Astrocyte (in vitro differentiated cells and primary cell): Measurements from ENCODE around the gene KIF3C. TPM values are rescaled to one million over a fixed set of nuclear protein-coding genes. Genes with fewer than 3 reads are reported as not detected.
"Not testable (repeated sequence)": the region's sequence is repeated elsewhere in the genome, so short reads cannot be mapped to it uniquely, and the experiment has no call there.

Experiments
- DNase-seq: peaks from one replicate; pipeline ENCODE4 v3.0.0-alpha.2; 2010; ENCODE audit warnings: low read depth
- FAIRE-seq: peaks from 2 replicates; lab custom pipeline; 2011; peaks lifted over from hg19 to GRCh38; lab: Jason Lieb, UNC
- H2AFZ ChIP-seq: 2 replicates; pipeline ENCODE4 v1.6.0; 2012; ENCODE audit warnings: low read depth, low read length, inconsistent platforms
- H3K27ac ChIP-seq: 2 replicates; pipeline ENCODE4 v1.5.1; 2011; ENCODE audit warnings: low read depth, low read length, inconsistent platforms
- H3K27me3 ChIP-seq: 2 replicates; pipeline ENCODE4 v1.6.0; 2011; ENCODE audit warnings: low read length, inconsistent platforms; ENCODE audit not compliant: insufficient read depth
- H3K36me3 ChIP-seq: 2 replicates; pipeline ENCODE4 v1.5.1; 2011; ENCODE audit warnings: low read length, inconsistent platforms; ENCODE audit not compliant: insufficient read depth
- H3K4me1 ChIP-seq: 2 replicates; pipeline ENCODE4 v1.5.1; 2011; ENCODE audit warnings: low read length, inconsistent platforms; ENCODE audit not compliant: insufficient read depth
- H3K4me2 ChIP-seq: 2 replicates; pipeline ENCODE4 v1.6.0; 2012; ENCODE audit warnings: low read length, inconsistent platforms
- H3K4me3 ChIP-seq: 2 replicates; pipeline ENCODE4 v1.5.1; 2011; ENCODE audit warnings: low read depth, mild to moderate bottlenecking, low read length, inconsistent platforms; ENCODE audit not compliant: insufficient read depth
- H3K79me2 ChIP-seq: 2 replicates; pipeline ENCODE4 v1.6.0; 2012; ENCODE audit warnings: mild to moderate bottlenecking, low read length, inconsistent platforms; ENCODE audit not compliant: insufficient read depth
- H3K9ac ChIP-seq: 2 replicates; pipeline ENCODE4 v1.6.0; 2012; ENCODE audit warnings: mild to moderate bottlenecking, low read length, inconsistent platforms
- H3K9me3 ChIP-seq: 2 replicates; pipeline ENCODE4 v1.5.1; 2012; ENCODE audit warnings: low read depth, mild to moderate bottlenecking, low read length, inconsistent platforms; ENCODE audit not compliant: insufficient read depth
- H4K20me1 ChIP-seq: 2 replicates; pipeline ENCODE4 v1.6.0; 2012; ENCODE audit warnings: low read length, inconsistent platforms; ENCODE audit not compliant: insufficient read depth
- H3K27ac Mint-ChIP-seq: one replicate; pipeline ENCODE4 v1.8.0; 2021; ENCODE audit warnings: mild to moderate bottlenecking, mixed read lengths; ENCODE audit not compliant: unreplicated experiment
- H3K27me3 Mint-ChIP-seq: one replicate; pipeline ENCODE4 v1.8.0; 2021; ENCODE audit warnings: low read depth, mixed read lengths; ENCODE audit not compliant: unreplicated experiment
- H3K36me3 Mint-ChIP-seq: one replicate; pipeline ENCODE4 v1.8.0; 2021; ENCODE audit warnings: low read depth, mixed read lengths; ENCODE audit not compliant: unreplicated experiment
- H3K4me1 Mint-ChIP-seq: one replicate; pipeline ENCODE4 v1.8.0; 2021; ENCODE audit warnings: low read depth, mixed read lengths; ENCODE audit not compliant: unreplicated experiment
- H3K4me3 Mint-ChIP-seq: one replicate; pipeline ENCODE4 v1.8.0; 2021; ENCODE audit warnings: mild to moderate bottlenecking, moderate library complexity, mixed read lengths; ENCODE audit not compliant: unreplicated experiment
- H3K9me3 Mint-ChIP-seq: one replicate; pipeline ENCODE4 v1.8.0; 2021; ENCODE audit warnings: mild to moderate bottlenecking, mixed read lengths; ENCODE audit not compliant: unreplicated experiment
- CTCF ChIP-seq: IDR thresholded peaks from 2 replicates; pipeline ENCODE4 v1.5.1; 2011; ENCODE audit warnings: low read depth, mild to moderate bottlenecking, inconsistent platforms, low read length, moderate library complexity; ENCODE audit not compliant: insufficient read depth
- EZH2 ChIP-seq: IDR thresholded peaks from 2 replicates; pipeline ENCODE4 v1.6.1; 2012; ENCODE audit warnings: mild to moderate bottlenecking, low read length, inconsistent platforms; ENCODE audit not compliant: insufficient read depth
- total RNA-seq: library from RNA; stranded (reverse); gene quantifications from 2 replicates; pipeline ENCODE4 v1.2.1, GENCODE V29; 2021

The KIF3C gene
- total RNA-seq, 1 donor from 2014 or later: 38.7 TPM

GRCh38 chr2:26017464-26018183 is 35.3 kb upstream of the KIF3C start:
- H3K4me3 Mint-ChIP-seq: peak overlapping the region; percentile 6
- DNase-seq: no peak
- Histone ChIP-seq H3K27ac (peak overlapping the region; percentile 37), H3K36me3 (no peaks in the 10 kb centered on the region), H3K9ac (no peak overlapping the region), H3K79me2 (no peaks in the 10 kb centered on the region), H3K27me3 (no peaks in the 10 kb centered on the region), H3K4me2 (peak overlapping the region; percentile 69), H2AFZ (no peak overlapping the region), H3K9me3 (no peaks in the 10 kb centered on the region), H4K20me1 (no peaks in the 10 kb centered on the region), H3K4me1 (peaks cover 15% of the 10 kb centered on the region), H3K4me3 (no peak overlapping the region)
- H3K9me3 Mint-ChIP-seq: no peaks in the 10 kb centered on the region
- no peaks in the 10 kb centered on the region for H3K27me3 Mint-ChIP-seq
- peaks cover 23% of the 10 kb centered on the region for H3K4me1 Mint-ChIP-seq
- no peaks in the 10 kb centered on the region for H3K36me3 Mint-ChIP-seq
- H3K27ac Mint-ChIP-seq: peak overlapping the region; percentile 92
- TF ChIP-seq EZH2: no peak
- no peak for TF ChIP-seq CTCF
- FAIRE-seq: no peak

- not testable (repeated sequence) for H3K9me3 Mint-ChIP-seq, H3K27ac ChIP-seq, H3K4me3 ChIP-seq, H4K20me1 ChIP-seq, FAIRE-seq, H3K27ac Mint-ChIP-seq, H3K79me2 ChIP-seq, H3K9ac ChIP-seq, H3K27me3 ChIP-seq, H2AFZ ChIP-seq, DNase-seq, H3K27me3 Mint-ChIP-seq, H3K36me3 Mint-ChIP-seq, H3K4me3 Mint-ChIP-seq, H3K9me3 ChIP-seq, H3K36me3 ChIP-seq, H3K4me2 ChIP-seq
- peaks cover 31% of the 10 kb centered on the region for H3K4me1 Mint-ChIP-seq
- peaks cover 25% of the 10 kb centered on the region for H3K4me1 ChIP-seq
These were observed 34.4 kb upstream of the KIF3C start for GRCh38 chr2:26016706-26017045.

- FAIRE-seq (no peak), DNase-seq (no peak)
- Histone ChIP-seq H3K27me3 (no peaks in the 10 kb centered on the region), H2AFZ (no peak overlapping the region), H3K4me1 (peaks cover 26% of the 10 kb centered on the region), H3K79me2 (no peaks in the 10 kb centered on the region), H3K4me3 (no peak overlapping the region), H3K9me3 (no peaks in the 10 kb centered on the region), H3K9ac (no peak overlapping the region), H3K27ac (no peak overlapping the region), H3K36me3 (no peaks in the 10 kb centered on the region), H4K20me1 (no peaks in the 10 kb centered on the region), H3K4me2 (no peak overlapping the region)
- H3K9me3 Mint-ChIP-seq: no peaks in the 10 kb centered on the region
- no peak overlapping the region for H3K27ac Mint-ChIP-seq
- H3K27me3 Mint-ChIP-seq: no peaks in the 10 kb centered on the region
- H3K36me3 Mint-ChIP-seq: no peaks in the 10 kb centered on the region
- peaks cover 33% of the 10 kb centered on the region for H3K4me1 Mint-ChIP-seq
- peak overlapping the region; percentile 35 for H3K4me3 Mint-ChIP-seq
- TF ChIP-seq CTCF: no peak
- no peak for TF ChIP-seq EZH2
These were observed 33.9 kb upstream of the KIF3C start for GRCh38 chr2:26016012-26016705.
